ENCODE data around the gene HCFC1R1. TPM values are rescaled to one million over a fixed set of nuclear protein-coding genes. Genes with fewer than 3 reads are reported as not detected.

Gene HCFC1R1
- total and polyA plus RNA-seq, 4 donors: 88.5 to 303 (median 199) TPM

DNA sequence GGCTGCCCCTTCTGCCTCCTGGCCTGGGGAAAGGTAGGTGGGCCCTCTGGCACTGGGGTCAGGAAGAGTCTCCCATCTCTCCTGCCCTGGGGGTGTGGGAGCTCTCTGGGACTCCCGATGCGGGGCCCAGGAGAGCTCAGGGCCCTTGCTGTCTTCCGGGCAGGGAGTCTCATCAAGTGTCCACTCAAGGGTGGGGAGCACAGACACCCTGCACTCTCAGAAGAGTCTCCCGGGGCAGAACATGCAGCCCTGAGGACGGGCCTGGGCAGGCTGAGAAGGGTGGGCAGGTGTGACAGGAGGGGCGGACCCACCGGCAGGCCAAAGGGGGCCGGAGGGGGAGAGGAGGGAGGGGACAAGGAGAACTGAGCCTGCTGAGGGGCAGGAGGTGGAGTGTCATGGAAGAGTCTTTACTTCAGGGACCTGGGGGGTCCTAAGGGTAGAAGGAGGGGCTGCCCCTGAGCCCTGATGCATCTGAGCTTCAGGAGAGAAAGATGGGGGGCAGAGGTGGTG is 35.1 kb downstream of the HCFC1R1 start:
- Histone ChIP-seq H3K36me3 (ENCODE audit: control insufficient read depth in 1 of 2, insufficient read depth in 2 of 2, low read length in 1 of 2) (no peaks in the 10 kb centered on the region), H3K4me3 (ENCODE audit: low read length in 2 of 2) (no peak overlapping the region), H3K27me3 (ENCODE audit: control insufficient read depth in 1 of 2, insufficient read depth in 2 of 2, low read length in 1 of 2) (no peaks in the 10 kb centered on the region), H3K9me3 (ENCODE audit: control insufficient read depth, low read length) (no peaks in the 10 kb centered on the region), H3K27ac (ENCODE audit: low read depth in 1 of 2, low read length in 2 of 2) (no peak overlapping the region), H3K4me1 (ENCODE audit: control insufficient read depth in 1 of 2, insufficient read depth in 2 of 2, low read length in 2 of 2) (no peaks in the 10 kb centered on the region)
- ATAC-seq (ENCODE audit: low FRiP score) (no peak), DNase-seq (no peak)
- intact Hi-C loops (cut with DNase I): no loop called here
- WGBS, 2 donors: 71 to 75% methylated on average over 8 of the region's 8 CpGs

DNA sequence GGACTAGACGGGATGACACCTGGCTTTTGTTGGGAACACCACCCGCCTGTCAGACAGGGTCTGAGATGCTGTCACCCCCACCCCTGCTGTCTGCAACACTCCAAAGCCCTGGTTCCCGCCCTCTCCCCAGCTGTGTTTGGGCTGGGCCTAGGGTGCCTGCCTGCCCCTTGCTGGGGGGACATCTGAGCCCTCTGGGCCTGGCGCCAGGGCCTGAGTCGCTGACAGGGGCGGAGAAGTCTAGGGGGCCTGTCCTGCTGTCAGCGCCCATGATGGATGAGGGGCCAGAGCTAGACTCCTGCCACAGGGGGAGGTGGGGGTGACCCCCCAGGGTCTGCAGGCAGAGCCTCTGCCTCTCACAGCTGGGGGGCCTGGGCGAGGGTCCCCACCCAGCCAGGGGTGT is 35.9 kb downstream of the HCFC1R1 start:
- no peak for DNase-seq
- H3K27me3 ChIP-seq (ENCODE audit: control insufficient read depth in 1 of 2, insufficient read depth in 2 of 2, low read length in 1 of 2): no peaks in the 10 kb centered on the region
- WGBS, 2 donors: 75 to 77% methylated on average over 8 of the region's 8 CpGs

DNA sequence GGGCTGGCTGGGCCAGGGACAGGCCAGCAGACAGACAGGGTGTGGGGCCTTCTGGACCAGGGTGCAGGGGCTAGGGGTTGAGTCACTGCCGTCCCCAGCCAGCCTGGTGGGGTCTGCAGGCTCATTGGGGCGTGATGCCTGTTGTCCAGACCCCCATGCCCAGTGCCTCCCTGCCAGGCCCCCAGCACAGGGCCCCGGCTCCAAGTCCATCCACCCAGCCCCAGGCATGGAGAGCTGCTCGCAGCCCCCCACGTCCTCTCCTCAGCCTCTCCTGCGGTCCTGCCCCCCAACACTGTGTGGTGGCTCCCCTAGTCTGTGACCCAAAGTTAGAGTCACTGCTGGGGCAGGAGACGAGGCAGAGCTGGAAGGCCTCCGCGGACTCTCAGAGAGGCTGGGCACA is 36.5 kb downstream of the HCFC1R1 start:
- no peaks in the 10 kb centered on the region for H3K9me3 ChIP-seq (ENCODE audit: control insufficient read depth, low read length)
- H3K4me1 ChIP-seq (ENCODE audit: control insufficient read depth in 1 of 2, insufficient read depth in 2 of 2, low read length in 2 of 2): no peaks in the 10 kb centered on the region
- no peaks in the 10 kb centered on the region for H3K36me3 ChIP-seq (ENCODE audit: control insufficient read depth in 1 of 2, insufficient read depth in 2 of 2, low read length in 1 of 2)
- 91 to 92% methylated on average over 9 of the region's 9 CpGs for WGBS, 2 donors
- ATAC-seq (ENCODE audit: low FRiP score) (no peak), DNase-seq (no peak)
- H3K4me3 ChIP-seq (ENCODE audit: low read length in 2 of 2): no peak overlapping the region
- no peaks in the 10 kb centered on the region for H3K27me3 ChIP-seq (ENCODE audit: control insufficient read depth in 1 of 2, insufficient read depth in 2 of 2, low read length in 1 of 2)
- intact Hi-C loops (cut with DNase I): no loop called here
- H3K27ac ChIP-seq (ENCODE audit: low read depth in 1 of 2, low read length in 2 of 2): no peak overlapping the region

More for the DNA sequence above, 35.9 kb downstream of the HCFC1R1 start:
- Histone ChIP-seq H3K27ac (ENCODE audit: low read depth in 1 of 2, low read length in 2 of 2) (no peak overlapping the region), H3K36me3 (ENCODE audit: control insufficient read depth in 1 of 2, insufficient read depth in 2 of 2, low read length in 1 of 2) (no peaks in the 10 kb centered on the region), H3K4me3 (ENCODE audit: low read length in 2 of 2) (no peak overlapping the region), H3K4me1 (ENCODE audit: control insufficient read depth in 1 of 2, insufficient read depth in 2 of 2, low read length in 2 of 2) (no peaks in the 10 kb centered on the region), H3K9me3 (ENCODE audit: control insufficient read depth, low read length) (no peaks in the 10 kb centered on the region)
- ATAC-seq (ENCODE audit: low FRiP score): no peak
- intact Hi-C loops (cut with DNase I): no loop called here

DNA sequence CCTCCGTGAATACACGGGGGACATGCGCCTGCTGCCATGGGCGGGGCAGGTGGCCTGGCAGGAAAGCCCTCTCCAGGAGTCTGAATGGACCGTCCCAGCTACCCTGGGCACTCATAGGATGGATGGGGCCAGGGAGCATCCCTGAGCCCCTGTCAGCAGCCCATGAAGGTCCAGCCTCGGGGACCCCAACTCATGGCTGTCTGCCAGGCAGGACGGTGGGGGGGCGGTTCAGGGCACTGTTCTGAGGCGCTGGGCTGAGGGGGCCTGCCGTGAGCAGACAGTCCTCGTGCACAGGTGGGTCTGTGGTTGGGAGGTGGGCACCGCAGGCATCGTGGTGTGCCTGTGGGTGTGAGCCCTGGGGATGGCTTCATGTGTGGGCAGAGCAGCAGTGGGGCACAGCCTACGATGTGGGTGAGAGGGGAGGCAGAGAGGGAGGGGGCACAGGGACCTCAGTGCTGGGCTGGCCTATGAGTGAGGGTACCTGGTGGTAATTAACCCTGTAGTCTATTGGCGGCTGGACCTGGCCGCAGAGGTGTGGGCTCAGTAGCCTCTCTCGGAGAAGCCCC is 37.0 kb downstream of the HCFC1R1 start:
- H3K4me3 ChIP-seq (ENCODE audit: low read length in 2 of 2): no peak overlapping the region
- no peak for DNase-seq
- H3K27me3 ChIP-seq (ENCODE audit: control insufficient read depth in 1 of 2, insufficient read depth in 2 of 2, low read length in 1 of 2): no peaks in the 10 kb centered on the region
- no peaks in the 10 kb centered on the region for H3K36me3 ChIP-seq (ENCODE audit: control insufficient read depth in 1 of 2, insufficient read depth in 2 of 2, low read length in 1 of 2)
- no peak overlapping the region for H3K27ac ChIP-seq (ENCODE audit: low read depth in 1 of 2, low read length in 2 of 2)
- WGBS, 2 donors: 82 to 85% methylated on average over 17 of the region's 17 CpGs
- no peaks in the 10 kb centered on the region for H3K4me1 ChIP-seq (ENCODE audit: control insufficient read depth in 1 of 2, insufficient read depth in 2 of 2, low read length in 2 of 2)
- intact Hi-C loops (cut with DNase I): no loop called here
- no peaks in the 10 kb centered on the region for H3K9me3 ChIP-seq (ENCODE audit: control insufficient read depth, low read length)
- no peak for ATAC-seq (ENCODE audit: low FRiP score)

DNA sequence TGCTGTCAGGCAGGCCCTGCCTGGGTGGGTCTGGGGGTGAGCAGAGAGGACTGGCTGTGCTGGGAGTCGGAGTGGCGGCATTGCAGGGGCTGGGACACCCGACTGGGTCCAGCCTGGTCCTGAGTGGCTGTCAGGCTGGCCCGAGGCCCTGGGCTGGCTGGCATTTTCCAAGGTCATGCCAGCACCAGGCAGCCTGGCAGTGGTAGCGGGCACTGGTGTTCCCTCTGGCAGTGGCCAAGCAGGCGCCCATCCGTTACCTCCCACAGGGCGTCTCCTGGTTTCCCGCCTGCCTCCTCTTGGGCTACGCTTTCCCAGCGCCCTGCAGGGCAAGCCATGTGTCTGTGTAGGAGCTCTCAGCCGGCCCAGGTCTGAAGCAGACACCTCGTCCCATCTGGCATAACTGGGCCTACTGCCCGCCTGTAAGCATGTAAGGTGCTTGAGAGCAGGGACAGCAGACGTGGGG is 37.8 kb downstream of the HCFC1R1 start:
- Histone ChIP-seq H3K4me3 (ENCODE audit: low read length in 2 of 2) (no peak overlapping the region), H3K36me3 (ENCODE audit: control insufficient read depth in 1 of 2, insufficient read depth in 2 of 2, low read length in 1 of 2) (no peaks in the 10 kb centered on the region), H3K9me3 (ENCODE audit: control insufficient read depth, low read length) (no peaks in the 10 kb centered on the region), H3K27me3 (ENCODE audit: control insufficient read depth in 1 of 2, insufficient read depth in 2 of 2, low read length in 1 of 2) (no peaks in the 10 kb centered on the region), H3K4me1 (ENCODE audit: control insufficient read depth in 1 of 2, insufficient read depth in 2 of 2, low read length in 2 of 2) (no peaks in the 10 kb centered on the region), H3K27ac (ENCODE audit: low read depth in 1 of 2, low read length in 2 of 2) (no peak overlapping the region)
- 29 to 33% methylated on average over 15 of the region's 15 CpGs for WGBS, 2 donors
- ATAC-seq (ENCODE audit: low FRiP score): no peak
- no peak for DNase-seq
- intact Hi-C loops (cut with DNase I): no loop called here

DNA sequence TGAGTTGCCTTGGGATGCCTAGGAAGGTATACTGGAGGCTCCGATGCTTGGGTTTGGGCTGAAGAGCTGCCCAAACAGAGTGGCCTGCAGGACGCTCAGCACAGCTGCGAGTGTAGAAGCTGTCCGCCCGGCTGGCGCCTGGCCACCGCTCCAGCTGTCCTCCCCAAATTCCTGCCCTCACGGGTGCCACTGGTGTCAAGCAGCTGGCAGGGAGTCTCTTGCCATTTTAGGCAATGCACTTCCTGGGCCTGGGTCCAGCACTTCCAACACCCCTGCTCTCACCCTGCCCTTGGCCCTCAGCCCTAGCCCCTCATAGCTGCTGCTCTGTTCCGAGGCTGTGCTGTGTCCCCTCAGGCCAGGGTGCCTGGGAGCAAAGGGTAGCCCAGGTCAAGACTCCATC is 38.3 kb downstream of the HCFC1R1 start:
- Histone ChIP-seq H3K27me3 (ENCODE audit: control insufficient read depth in 1 of 2, insufficient read depth in 2 of 2, low read length in 1 of 2) (no peaks in the 10 kb centered on the region), H3K36me3 (ENCODE audit: control insufficient read depth in 1 of 2, insufficient read depth in 2 of 2, low read length in 1 of 2) (no peaks in the 10 kb centered on the region), H3K9me3 (ENCODE audit: control insufficient read depth, low read length) (no peaks in the 10 kb centered on the region), H3K27ac (ENCODE audit: low read depth in 1 of 2, low read length in 2 of 2) (no peak overlapping the region), H3K4me1 (ENCODE audit: control insufficient read depth in 1 of 2, insufficient read depth in 2 of 2, low read length in 2 of 2) (no peaks in the 10 kb centered on the region), H3K4me3 (ENCODE audit: low read length in 2 of 2) (no peak overlapping the region)
- no peak for ATAC-seq (ENCODE audit: low FRiP score)
- intact Hi-C loops (cut with DNase I): no loop called here
- WGBS, 2 donors: 27 to 31% methylated on average over 9 of the region's 9 CpGs
- DNase-seq: no peak

DNA sequence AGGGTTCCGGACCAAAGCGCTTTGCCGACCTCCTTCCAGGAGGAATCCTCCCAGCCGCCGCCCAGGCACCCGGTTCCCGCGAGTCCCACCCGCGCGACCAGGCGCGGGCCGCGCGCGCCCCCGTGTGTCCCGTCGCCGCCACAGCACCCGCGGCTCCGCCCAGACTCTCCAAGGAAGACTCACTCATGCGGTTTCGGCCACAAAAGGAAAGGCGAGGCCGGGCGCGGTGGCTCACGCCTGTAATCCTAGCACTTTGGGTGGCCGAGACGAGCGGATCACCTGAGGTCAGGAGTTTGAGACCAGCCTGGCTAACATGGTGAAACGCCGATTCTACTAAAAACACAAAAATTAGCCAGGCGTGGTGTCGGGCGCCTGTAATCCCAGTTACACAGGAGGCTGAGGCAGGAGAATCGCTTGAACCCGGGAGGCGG is 40.0 kb downstream of the HCFC1R1 start:
- no peaks in the 10 kb centered on the region for H3K27me3 ChIP-seq (ENCODE audit: control insufficient read depth in 1 of 2, insufficient read depth in 2 of 2, low read length in 1 of 2)
- no peaks in the 10 kb centered on the region for H3K4me1 ChIP-seq (ENCODE audit: control insufficient read depth in 1 of 2, insufficient read depth in 2 of 2, low read length in 2 of 2)
- H3K9me3 ChIP-seq (ENCODE audit: control insufficient read depth, low read length): no peaks in the 10 kb centered on the region
- no peak overlapping the region for H3K27ac ChIP-seq (ENCODE audit: low read depth in 1 of 2, low read length in 2 of 2)
- 9 to 10% methylated on average over 42 of the region's 42 CpGs for WGBS, 2 donors
- no peak overlapping the region for H3K4me3 ChIP-seq (ENCODE audit: low read length in 2 of 2)
- no peaks in the 10 kb centered on the region for H3K36me3 ChIP-seq (ENCODE audit: control insufficient read depth in 1 of 2, insufficient read depth in 2 of 2, low read length in 1 of 2)
- intact Hi-C loops (cut with DNase I): no loop called here
- peak; percentile 73 for ATAC-seq (ENCODE audit: low FRiP score)
- peak; percentile 86 to 95 for DNase-seq

DNA sequence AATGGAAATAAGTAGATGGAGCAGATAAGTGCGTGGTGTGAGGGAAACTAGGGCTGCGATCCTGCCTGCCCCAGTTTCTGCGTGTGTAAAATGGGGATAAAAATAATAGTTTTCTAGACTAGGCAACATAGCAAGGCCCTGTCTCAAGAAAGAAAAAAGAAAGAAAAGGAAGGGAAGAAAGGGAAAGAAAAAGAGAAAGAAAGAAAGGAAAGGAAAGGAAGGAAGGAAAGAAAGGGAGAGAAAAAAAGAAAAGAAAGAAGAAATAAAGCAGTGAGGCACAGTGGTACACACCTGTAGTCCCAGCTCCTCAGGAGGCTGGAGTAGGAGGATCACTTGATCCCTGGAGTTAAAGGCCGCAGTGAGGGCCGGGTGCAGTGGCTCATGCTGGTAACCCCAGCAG is 41.3 kb downstream of the HCFC1R1 start:
- H3K4me1 ChIP-seq (ENCODE audit: control insufficient read depth in 1 of 2, insufficient read depth in 2 of 2, low read length in 2 of 2): no peaks in the 10 kb centered on the region
- ATAC-seq (ENCODE audit: low FRiP score) (no peak), DNase-seq (no peak)
- H3K27ac ChIP-seq (ENCODE audit: low read depth in 1 of 2, low read length in 2 of 2): no peak overlapping the region
- WGBS, 2 donors: 89 to 91% methylated on average over 5 of the region's 5 CpGs
- H3K9me3 ChIP-seq (ENCODE audit: control insufficient read depth, low read length): no peaks in the 10 kb centered on the region
- intact Hi-C loops (cut with DNase I): no loop called here
- H3K27me3 ChIP-seq (ENCODE audit: control insufficient read depth in 1 of 2, insufficient read depth in 2 of 2, low read length in 1 of 2): no peaks in the 10 kb centered on the region
- H3K4me3 ChIP-seq (ENCODE audit: low read length in 2 of 2): no peak overlapping the region
- no peaks in the 10 kb centered on the region for H3K36me3 ChIP-seq (ENCODE audit: control insufficient read depth in 1 of 2, insufficient read depth in 2 of 2, low read length in 1 of 2)

DNA sequence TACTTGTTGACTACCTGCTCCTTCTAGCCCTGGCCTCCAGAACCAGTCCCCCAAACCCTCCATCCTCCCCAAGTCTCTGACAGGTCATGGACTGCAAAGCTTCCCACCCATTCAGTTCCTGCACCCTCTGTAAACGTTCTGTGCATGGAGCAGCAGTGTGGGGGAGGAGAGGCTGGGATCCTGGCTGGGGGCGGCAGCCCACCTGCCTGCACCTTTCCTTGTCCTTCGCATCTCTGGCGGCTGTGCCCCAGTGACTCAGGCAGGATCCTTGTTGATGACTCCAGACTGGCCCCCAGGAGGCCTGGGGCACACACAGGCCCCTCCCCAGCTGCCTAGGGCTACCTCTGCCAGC is 41.9 kb downstream of the HCFC1R1 start:
- Histone ChIP-seq H3K36me3 (ENCODE audit: control insufficient read depth in 1 of 2, insufficient read depth in 2 of 2, low read length in 1 of 2) (no peaks in the 10 kb centered on the region), H3K4me3 (ENCODE audit: low read length in 2 of 2) (no peak overlapping the region), H3K27me3 (ENCODE audit: control insufficient read depth in 1 of 2, insufficient read depth in 2 of 2, low read length in 1 of 2) (no peaks in the 10 kb centered on the region), H3K9me3 (ENCODE audit: control insufficient read depth, low read length) (no peaks in the 10 kb centered on the region), H3K27ac (ENCODE audit: low read depth in 1 of 2, low read length in 2 of 2) (no peak overlapping the region), H3K4me1 (ENCODE audit: control insufficient read depth in 1 of 2, insufficient read depth in 2 of 2, low read length in 2 of 2) (no peaks in the 10 kb centered on the region)
- intact Hi-C loops (cut with DNase I): no loop called here
- DNase-seq (no peak), ATAC-seq (ENCODE audit: low FRiP score) (no peak)
- 74 to 75% methylated on average over 4 of the region's 4 CpGs for WGBS, 2 donors

Data from aorta (tissue), 5 donors.